OCI-M2 (cell line): ENCODE data around the gene SWAP70.

ENCODE experiments used
- DNase-seq: peaks from one replicate; lab custom pipeline; 2025; ENCODE audit not compliant: unreplicated experiment; lab: John Stamatoyannopoulos, UW

The SWAP70 gene

DNA sequence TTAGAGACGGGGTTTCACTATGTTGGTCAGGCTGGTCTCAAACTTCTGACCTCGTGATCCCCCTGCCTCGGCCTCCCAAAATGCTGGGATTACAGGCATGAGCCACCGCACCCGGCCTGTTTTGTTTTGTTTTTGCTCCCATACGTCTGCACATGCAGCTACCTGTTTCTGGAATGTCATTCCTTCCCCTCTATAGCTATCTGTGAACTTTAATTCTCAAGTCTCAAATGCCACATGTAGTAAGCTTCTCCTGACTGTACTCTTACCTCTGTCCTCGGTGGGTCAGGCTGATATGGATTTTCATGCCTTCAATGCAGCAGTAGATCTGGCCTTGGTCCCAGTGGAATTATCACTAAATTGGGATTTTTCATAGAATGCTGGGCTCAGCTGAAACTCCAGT, 12.4 kb upstream of the SWAP70 start:
- DNase-seq, result no peak

DNA sequence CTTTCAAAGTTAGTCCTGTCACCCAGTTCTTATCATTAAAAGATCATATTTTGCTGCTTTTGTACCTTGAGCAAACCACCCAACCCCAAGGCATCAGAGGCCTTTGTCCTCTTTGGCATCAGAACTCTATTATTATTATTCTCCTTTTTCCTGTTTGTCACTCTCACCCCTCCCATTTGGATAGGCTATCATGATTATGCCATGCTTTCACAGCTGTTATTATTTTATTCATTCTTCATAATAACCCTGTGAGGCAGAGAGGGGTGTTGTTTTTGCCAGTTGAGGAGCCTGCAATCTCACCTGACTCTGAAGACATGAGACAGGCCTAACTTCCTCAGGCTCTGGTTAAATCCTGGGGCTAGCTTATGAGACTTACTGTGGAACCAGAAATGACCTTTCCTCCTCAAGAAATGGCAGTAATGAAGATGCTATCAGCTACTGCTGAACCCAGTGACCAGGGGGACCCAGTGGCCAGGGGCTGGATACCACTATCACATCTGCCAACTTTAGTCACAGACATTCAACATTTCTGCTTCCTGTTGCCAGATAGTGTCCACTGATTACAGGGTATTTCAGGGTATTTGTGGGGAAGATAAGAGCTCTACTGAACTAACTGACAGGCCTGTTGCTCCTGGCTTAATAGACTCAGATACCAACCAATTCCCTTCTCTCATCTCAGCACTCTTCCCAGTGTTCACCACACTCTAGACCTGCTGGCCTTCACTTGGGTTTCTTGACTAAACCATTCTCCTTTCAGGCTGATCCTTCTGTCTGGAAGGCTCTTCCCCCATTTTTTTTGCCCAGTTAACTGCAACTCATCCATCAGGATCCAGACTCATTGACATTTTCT, 11.8 kb upstream of the SWAP70 start:
- no peak for DNase-seq

DNA sequence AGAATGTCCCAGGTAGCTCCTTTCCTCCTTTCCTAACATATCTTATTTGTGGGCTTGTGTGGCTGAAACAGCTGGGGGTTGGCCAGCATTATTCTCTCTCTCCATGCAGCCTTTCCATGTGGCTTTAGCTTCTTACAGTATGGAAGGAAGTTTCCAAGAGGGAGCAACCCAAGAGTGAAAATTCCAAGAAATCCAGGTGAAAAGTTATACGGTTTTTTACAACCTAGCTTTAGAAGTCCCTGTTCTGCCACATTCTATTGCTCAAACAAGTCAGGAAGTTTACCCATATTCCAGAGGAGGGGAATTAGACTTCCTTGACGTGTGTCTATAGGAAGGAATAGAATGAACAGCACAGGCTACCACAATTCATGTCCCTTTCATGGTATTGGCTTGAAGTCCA, 10.0 kb upstream of the SWAP70 start:
- no peak for DNase-seq

DNA sequence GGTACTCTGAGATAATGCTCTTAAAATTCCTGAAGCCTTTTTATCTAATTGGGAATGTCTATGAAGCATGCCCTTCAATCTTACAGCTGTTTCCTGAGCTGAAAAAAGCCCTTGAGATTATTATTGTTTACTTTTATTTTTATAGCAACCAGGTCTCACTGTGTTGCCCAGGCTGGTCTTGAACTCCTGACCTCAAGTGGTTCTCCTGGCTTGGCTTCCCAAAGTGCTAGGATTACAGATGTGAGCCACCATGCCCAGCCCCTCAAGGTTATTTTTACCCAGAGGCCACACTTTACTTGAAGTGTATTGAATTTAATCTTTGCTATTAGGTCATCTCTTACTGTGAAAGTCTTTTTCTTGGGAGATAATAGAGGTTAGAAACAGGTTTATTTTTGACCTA, 7.0 kb upstream of the SWAP70 start:
- no peak for DNase-seq

DNA sequence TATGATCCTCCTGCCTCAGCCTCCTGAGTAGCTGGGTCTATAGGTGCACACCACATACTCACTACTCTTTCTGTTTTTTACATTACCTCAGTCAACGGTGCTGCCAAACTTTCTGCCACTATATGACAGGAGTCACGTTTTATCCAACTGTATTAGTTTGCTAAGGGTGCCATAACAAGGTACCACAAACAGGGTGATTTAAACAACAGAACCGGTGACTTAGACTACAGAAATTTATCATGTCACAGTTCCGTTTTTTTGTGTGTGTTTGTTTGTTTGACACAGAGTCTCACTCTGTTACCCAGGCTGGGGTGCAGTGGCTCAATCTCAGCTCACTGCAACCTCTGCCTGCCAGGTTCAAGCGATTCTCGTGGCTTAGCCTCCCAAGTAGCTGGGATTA, 6.3 kb upstream of the SWAP70 start:
- no peak for DNase-seq

DNA sequence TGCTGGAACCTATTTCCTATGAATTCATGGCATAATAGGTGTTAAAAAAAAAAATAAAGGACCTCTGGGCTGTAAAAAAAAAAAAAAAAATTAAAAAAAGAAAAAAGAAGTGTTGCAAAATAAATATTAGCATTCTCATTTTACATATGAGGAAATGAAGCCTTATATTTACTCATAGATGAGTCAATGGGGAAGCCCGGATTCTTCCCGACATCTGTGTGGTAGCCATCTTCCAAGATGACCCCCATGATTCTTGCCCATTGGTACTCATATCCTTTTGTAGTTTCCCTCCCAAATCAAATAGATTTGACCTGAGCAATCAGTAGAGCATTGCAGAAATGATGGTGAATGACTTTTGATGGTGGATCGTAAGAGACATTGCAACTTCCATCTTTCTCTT, 3.0 kb upstream of the SWAP70 start:
- no peak for DNase-seq

DNA sequence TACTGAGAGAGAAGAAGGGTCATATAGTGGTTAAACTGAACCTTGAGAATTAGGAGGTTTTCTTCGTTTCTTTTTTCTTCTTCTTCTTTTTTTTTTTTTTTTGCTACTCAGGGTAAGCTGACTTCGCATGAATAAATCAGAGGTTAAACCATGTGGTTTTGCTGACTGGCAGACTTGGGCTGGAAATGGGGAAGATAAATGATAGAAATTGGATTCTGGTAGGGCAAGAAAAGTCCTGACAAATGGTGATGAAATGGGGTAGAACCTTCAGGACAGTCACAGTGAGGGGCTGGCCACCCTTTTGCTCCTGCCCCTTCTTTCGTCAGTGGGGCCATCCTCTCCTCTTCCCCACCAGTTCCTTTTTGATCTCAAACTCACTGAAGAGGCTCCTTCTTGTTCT, 1.6 kb upstream of the SWAP70 start:
- no peak for DNase-seq

DNA sequence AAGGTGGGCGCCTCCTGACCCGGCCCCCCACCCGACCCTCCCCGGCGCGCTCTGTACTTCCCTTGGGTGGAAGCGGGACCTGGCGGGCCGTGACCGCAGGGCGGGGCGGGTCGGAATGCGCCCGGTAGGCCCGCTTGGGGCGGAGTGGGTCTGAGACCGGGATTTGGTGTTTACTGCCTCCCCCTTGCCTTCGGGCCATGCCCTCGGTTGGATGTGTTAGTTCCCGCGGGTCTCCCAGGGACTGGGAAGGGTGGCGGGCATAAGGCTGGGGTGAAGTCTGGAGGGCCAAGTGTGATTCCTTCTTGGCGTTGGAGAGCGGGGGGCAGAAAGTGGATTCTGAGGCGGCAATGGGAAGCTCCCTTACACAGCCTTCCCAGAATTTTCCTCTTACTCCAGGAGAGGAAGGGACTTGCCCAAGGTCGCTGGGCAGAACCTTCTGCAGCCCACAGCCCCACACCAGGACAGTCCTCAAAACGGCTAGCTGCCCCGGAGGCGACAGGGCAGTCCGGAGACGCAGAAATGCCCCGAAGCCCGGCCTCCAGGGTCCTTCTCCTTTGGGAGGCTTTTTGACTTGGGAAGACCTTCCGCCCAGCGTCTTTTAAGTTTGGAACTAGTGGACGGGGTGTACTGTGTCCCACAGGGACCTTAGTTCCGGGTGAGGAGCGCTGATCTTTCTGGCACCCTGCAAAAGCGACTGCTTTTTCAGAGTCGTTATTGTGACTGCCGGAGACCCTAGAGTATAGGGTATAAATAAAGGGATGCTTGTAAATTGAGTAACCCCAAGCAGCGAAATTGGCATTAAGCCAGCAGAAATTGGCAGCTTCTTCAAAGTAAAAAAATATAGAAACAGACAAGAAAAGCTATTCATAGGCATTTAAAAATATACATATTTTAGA, 647 bp downstream of the SWAP70 start:
- DNase-seq, result no peak

DNA sequence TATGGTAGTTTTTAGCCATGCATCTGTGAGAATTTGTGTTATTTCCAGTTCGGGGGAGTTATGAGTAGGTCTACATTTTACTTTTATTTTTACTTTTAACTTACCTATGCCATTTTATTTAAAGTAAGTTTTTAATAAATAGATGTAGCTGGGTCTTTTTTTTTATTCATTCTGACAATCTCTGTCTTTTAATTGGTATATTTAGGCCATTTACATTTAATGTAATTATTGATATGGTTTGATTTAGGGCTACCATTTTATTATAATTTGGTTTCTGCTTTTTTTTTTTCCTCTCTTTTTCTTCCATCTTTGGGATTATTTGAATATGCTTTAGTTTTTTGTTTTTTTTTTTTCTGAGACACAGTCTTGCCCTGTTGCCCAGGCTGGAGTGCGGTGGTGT, 1.9 kb downstream of the SWAP70 start:
- DNase-seq, result no peak

DNA sequence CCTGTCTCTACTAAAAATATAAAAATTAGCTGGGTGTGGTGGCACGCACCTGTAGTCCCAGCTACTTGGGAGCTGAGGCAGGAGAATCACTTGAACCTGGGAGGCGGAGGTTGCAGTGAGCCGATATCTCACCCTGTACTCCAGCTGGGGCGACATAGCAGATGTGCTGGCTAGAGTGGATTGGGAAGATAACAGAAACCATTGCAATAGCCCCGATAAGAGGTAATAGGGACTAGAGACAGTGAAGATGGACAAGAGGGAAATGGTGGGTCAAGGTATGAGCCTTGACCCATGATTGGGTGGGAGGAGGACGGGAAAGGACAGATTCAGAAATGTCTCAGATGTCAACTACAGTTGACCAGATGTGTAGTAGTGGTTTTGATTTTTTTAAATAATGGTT, 6.1 kb downstream of the SWAP70 start:
- DNase-seq, result no peak

DNA sequence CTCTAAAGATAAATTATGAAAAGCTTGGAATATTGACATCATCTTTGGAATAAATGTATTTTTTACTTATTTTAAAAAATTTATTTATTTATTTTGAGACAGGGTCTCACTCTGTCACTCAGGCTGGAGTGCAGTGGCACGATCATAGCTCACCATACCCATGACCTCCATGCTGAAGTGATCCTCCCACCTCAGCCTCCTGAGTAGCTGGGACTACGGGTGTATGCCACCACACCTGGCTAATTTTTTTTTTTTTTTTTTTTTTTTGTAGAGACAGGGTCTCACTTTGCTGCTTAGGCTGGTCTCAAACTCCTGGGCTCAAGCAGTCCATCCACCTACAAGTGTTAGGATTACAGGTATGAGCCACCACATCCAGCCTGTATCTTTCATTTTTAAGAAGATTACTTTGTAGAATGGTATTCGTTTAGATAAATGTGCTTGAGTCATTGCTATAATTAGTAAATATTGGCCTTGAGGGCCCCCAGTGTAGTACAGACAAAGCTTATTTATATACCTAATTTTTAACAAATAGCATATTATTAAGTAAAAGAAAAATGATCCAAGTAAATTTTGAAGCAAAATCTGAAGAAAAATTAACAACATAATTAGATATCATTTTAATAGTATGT, 8.5 kb downstream of the SWAP70 start:
- DNase-seq, result no peak

DNA sequence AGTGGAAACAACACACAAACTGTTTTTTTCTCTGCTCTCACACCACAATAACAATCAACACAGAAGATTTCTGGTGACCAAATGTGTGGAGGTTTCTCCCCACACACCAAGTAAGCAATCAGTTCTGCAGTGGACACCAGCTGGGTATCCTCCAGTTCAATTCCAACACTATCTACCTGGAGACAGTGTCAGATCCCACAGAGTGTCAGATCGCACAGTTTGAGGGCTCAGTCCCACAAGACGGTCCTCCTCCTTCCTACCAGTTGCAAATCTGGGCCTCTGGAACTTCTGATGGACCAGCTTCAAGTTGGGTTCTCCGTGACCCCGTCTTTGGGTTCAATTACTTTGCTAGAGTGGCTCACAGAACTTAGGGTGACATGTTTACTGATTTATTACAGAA, 9.0 kb downstream of the SWAP70 start:
- DNase-seq, result no peak

DNA sequence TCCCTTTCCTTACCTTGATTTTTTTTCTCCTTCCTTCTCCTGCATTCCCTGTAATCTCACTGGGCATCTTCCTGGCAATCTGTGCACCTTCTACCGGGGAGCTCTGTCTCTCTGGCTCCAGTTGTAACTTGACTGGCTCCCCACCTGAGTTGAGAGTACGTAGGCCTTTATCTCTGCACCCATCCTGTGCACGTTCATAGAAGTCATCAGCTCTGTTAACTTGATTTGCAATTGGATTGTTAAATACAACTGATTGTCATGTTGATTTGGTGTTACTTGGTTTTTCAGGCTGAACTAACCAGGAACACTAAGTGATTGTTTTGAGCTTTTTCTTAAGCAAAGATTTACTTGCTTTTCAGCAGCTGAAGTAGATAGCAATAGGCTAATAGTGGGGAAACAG, 11.8 kb downstream of the SWAP70 start:
- DNase-seq, result no peak

DNA sequence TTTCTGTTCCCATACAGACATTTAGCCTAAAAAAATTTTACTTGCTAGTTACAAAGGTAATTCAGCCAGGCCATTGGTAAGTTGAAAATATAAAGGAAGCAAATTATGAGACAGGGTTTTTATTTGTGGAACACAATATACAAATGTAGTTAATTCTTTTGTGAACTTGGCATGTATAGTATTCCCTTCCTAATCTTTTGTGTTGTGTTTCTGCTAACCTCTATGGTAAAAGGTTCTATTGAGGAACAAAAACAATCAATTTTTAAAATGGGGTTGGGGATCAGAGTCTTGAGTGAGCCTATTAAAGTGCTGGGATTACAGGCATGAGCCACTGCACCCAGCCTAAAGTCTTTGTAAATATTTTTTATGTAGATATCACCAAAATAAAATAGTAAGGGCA, 14.1 kb downstream of the SWAP70 start:
- DNase-seq, result no peak

DNA sequence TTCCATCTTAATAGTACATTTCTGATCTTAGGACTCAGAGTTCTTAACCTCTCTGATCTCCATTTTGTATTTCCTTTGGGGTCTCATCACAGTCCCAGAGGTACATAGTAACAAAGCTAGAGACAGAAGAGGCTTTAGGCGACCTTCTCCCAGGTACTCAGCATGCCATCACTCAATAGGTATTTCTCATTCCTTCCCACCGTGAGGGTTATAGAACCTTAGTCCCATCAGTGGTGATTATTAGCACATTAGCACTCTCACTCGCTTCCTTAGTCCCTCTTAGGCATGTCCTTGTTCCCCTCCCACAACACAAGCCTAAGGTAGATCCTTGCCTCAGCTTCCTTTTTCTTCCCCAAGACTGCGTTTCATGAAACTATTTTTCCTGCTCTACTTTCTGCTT, 14.7 kb downstream of the SWAP70 start:
- DNase-seq, result no peak

DNA sequence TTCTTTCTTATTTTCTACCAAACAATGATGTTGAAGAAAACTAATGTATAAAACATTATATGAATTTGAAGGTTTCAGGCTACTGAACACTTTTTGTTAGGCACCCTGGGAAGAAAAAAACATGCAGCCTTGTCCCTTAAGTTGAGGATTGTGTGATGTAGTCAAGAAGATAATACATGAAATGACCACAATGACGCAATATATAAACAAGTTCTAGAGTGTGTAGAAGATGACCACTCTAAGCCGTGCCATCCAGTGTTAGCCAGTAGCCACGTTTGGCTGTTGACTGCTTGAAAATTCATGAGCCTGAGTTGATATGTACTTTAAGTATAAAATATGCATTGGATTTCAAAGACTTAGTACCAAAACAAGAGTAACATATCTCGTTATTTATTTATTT, 16.2 kb downstream of the SWAP70 start:
- no peak for DNase-seq

DNA sequence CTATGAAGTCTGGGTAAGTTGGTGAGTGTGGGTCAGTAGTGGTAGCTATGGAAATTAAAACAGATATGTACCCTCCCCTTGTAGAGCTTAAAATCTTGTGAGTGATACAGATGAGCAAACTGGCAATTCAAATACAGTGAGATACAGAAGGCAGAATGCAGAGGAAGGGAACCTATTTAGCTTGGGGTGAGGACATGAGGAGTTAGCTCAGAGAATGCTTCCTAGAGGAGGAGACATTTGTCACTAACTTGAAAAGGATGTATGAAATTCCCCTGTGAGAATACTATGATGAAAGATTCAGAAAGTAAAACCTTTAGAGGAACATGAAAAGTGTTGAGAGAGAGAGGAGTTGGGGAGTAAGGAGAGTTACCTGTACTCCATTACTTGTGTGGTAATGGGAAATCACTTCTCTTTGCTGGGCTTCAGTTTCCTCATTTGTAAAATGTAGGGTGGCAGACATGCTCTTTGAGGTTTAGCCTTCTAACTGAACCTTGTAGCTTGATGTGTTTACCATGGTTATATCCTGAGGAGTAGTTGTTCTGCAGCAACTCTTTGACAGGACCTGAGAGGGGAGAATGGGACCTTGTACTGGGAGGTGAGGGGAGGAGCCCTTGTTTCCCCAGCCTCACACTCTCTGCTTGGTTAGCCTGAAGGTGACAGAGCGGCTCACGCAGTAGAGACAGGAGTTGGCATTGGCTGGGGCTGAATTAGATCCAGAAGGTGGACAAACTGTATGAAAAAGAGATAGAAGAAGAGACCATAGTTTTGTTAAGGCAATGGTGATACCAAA, 17.9 kb downstream of the SWAP70 start:
- no peak for DNase-seq

DNA sequence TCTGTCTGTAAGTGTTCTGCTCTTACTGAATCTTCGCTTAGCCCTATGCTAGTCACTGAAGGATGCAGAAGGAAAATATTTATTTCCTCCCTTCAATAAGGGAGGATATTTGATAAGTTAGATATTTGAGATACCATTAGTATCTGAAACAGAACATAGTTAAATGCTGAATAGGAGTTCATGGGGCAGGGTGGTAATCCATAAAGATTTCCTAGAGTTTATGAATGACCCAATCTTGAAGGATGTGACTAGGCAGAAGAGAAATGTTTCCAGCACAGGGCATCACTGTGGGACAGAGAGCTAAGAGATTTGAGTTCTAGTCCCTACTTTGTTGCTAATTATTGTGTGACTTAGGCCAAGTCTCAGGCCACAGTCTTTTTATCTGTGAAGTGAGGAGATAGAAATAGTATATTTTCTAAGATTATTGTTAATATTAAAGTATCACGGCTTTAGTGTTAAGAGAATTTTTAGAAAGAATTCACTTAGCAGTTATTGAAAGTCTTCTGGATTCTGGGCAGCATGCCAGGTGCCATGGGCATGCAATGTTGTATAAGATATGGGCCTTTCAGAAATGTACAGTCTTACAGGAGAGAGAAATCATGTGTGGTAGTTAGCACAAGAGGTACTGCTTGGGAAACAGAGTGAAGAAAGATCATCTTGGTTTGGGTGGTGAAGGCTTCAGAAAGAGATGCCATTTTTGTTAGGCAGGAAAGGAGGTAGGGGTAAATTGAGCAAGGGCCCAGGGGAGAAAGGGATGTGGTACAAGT, 24.0 kb downstream of the SWAP70 start:
- DNase-seq, result no peak

DNA sequence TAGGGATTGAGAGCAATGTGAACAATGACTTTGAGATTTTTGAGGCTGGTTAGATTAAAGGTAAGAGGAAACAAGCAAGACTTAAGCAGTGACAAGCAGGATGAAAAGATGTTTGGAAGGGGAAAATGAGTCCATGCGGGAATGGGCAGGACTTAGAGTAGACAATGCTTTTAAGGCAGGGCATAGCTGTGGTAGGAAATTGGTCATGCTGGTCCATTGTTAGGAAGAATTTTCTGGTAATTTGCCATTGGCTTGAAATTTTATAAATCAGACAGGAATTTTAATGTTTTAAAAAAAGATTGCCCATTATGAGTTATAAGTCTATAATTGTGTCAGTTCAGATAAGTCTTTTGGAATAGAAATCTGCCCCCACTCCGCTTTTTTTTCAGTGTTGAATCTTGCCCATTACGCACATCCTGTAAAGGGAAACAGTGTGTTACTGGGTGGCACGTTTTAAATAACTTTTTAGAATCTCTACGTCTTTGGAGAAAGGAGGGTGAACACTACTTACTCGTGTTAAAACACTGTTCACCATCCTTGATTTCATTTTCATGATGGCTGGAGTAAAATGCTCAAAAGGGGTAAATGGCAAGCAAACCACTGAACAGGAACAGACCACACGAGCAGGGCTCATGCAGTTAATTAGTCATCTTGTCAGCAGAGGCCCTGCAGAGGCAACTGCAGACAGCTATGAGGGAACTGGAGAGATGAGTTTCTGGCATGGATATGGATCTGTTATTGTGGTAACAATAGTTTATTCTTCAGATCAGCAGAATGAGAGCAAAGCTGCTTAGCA, 25.0 kb downstream of the SWAP70 start:
- DNase-seq, result no peak

DNA sequence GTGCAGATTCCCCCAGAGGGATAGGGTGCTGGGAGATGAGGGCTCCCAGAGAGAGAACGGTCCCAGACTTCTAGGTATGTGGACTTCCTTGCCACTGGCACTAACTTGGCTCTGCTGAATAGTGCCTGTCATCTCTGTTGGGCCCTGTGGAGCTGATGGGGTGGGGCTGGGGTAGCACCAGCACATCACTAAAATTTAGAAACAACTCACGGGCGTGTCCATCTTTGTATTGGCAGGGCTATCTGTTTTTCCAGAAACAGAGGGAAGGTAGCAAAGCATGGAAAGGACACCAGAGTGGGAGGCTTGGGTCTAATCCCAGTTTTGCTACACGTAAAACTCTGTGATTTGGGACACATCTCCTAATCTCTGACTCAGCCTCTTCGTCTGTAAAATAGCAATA, 25.8 kb downstream of the SWAP70 start:
- no peak for DNase-seq
